Measurements from ENCODE around the gene ARCN1.

ARCN1 gene

GRCh38 chr11:118532852-118533768, 39.1 kb upstream of the ARCN1 start:
- TF ChIP-seq GATA3 (IDR thresholded peaks at IDR 0.05; ENCODE audit: low read depth, low read length) (no peak), GATA2 (IDR thresholded peaks at IDR 0.05; ENCODE audit: low read depth, low read length) (no peak)

GRCh38 chr11:118533769-118534729, 38.2 kb upstream of the ARCN1 start:
- TF ChIP-seq GATA2 (IDR thresholded peaks at IDR 0.05; ENCODE audit: low read depth, low read length): no peak
- TF ChIP-seq GATA3 (IDR thresholded peaks at IDR 0.05; ENCODE audit: low read depth, low read length): no peak

GRCh38 chr11:118535261-118535660, 36.9 kb upstream of the ARCN1 start:
- TF ChIP-seq GATA3 (IDR thresholded peaks at IDR 0.05; ENCODE audit: low read depth, low read length) (no peak), GATA2 (IDR thresholded peaks at IDR 0.05; ENCODE audit: low read depth, low read length) (no peak)

- TF ChIP-seq GATA3 (IDR thresholded peaks at IDR 0.05; ENCODE audit: low read depth, low read length) (no peak), GATA2 (IDR thresholded peaks at IDR 0.05; ENCODE audit: low read depth, low read length) (no peak)
Observed at GRCh38 chr11:118536726-118537125, 35.5 kb upstream of the ARCN1 start.

DNA sequence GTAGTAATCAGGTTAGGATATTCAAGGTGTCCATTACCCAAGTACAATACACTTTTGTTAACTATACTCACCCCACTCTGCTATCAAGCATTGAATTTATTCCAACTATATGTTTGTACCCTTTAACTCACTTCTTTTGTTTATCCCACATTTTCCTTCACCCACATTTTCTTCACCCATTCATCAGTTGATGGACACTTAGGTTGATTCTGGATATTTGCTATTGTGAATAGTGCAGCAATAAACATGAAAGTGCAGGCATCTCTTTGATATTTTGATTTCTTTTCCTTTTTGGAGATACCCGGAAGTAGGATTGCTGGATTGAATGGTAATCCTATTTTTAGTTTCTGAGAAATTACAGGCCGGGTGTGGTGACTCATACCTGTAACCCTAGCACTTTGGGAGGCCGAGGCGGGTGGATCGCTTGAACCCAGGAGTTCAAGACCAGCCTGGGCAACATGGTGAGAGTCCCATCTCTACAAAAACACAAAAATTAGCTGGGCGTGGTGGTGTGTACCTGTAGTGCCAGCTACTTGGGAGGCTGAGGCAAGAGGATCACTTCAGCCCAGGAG, 34.7 kb upstream of the ARCN1 start:
- TF ChIP-seq GATA2 (IDR thresholded peaks at IDR 0.05; ENCODE audit: low read depth, low read length) (no peak), GATA3 (IDR thresholded peaks at IDR 0.05; ENCODE audit: low read depth, low read length) (no peak)

DNA sequence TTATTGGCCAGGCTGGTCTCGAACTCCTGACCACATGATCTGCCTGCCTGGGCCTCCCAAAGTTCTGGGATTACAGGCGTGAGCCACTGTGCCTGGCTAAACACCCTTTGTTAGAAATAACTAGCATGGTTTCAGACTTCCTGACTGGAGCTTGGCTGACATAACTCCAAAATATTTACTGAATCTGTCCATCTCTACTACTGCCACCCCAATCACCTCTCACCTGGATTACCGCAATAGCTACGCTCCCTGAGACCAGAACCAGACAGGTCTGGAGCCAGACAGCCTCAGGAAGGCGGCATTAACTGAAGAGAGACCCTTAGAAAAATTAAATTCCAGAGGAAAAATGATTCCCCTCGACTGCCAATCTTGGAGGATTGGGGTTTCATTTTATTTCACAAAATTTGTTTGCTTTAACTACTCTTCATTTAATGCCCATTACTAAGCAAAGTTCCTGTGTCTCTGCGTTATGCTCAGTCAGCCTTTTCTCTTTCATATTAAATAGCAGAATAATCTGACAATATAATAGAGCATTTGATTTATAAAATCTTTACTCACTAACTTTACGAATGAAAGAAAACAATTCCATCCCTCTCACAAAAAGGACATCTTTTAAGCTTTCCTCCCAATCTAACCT, 28.1 kb upstream of the ARCN1 start:
- TF ChIP-seq GATA2 (IDR thresholded peaks at IDR 0.05; ENCODE audit: low read depth, low read length): no peak
- no peak for TF ChIP-seq GATA3 (IDR thresholded peaks at IDR 0.05; ENCODE audit: low read depth, low read length)

DNA sequence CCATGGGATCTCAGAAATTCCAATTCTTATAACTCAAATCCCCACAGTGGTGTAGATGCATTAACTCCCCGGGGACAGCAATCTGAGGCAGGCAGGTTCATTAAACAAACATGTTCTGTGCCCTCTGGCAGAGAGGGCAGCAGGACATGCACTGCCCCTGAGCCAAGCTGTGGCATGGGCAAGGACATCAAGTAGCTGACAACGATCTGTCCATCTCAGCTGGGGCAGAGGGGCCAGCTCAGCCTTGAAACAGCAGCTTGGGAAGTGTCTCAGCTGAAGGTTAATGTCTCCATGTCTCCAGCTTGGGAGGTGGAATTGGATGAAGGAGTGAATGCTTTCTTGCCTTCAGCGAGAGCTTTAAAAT, 27.6 kb upstream of the ARCN1 start:
- TF ChIP-seq GATA2 (IDR thresholded peaks at IDR 0.05; ENCODE audit: low read depth, low read length) (no peak), GATA3 (IDR thresholded peaks at IDR 0.05; ENCODE audit: low read depth, low read length) (no peak)

DNA sequence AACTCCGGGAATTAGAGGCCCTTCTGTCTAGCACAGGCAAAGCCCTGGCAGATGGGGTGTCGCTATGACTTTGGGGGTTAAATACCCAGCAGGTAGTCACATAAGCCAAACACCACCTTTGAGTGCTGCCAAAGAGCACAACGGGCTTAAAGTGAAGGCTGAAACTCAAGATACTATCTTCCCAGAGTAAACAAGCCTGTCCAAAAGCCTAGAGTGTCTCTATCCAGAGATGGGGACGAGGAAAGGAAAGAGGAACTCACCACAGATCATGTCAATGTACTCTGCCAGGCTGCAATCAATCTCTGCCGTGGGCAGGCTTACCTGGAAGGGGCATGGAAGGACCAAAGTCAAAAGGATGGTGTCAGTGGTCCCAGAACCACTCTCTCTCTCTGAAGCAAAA, 26.7 kb upstream of the ARCN1 start:
- no peak for TF ChIP-seq GATA2 (IDR thresholded peaks at IDR 0.05; ENCODE audit: low read depth, low read length)
- TF ChIP-seq GATA3 (IDR thresholded peaks at IDR 0.05; ENCODE audit: low read depth, low read length): no peak

DNA sequence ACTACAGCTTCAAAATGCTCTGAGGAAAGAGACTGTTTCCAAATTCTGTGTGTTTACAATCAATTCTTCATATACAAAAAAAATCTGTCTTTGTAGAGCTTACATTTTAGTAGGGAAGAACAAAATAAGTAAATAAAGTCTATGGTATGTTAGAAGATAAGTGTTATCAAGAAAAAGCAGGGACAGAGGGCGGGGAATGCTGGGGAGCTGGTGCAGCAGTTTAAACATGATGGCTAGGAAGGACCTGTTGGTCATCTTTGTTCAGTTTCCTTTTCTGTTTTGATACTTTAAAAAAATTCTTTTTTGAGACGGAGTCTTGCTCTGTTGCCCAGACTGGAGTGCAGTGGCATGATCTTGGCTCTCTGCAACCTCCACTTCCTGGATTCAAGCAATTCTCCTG, 25.1 kb upstream of the ARCN1 start:
- TF ChIP-seq GATA3 (IDR thresholded peaks at IDR 0.05; ENCODE audit: low read depth, low read length) (no peak), GATA2 (IDR thresholded peaks at IDR 0.05; ENCODE audit: low read depth, low read length) (no peak)

- no peak for TF ChIP-seq GATA3 (IDR thresholded peaks at IDR 0.05; ENCODE audit: low read depth, low read length)
- TF ChIP-seq GATA2 (IDR thresholded peaks at IDR 0.05; ENCODE audit: low read depth, low read length): no peak
Observed at GRCh38 chr11:118552341-118552740, 19.9 kb upstream of the ARCN1 start.

- TF ChIP-seq GATA3 (IDR thresholded peaks at IDR 0.05; ENCODE audit: low read depth, low read length): no peak
- no peak for TF ChIP-seq GATA2 (IDR thresholded peaks at IDR 0.05; ENCODE audit: low read depth, low read length)
Observed at GRCh38 chr11:118560806-118561205, 11.4 kb upstream of the ARCN1 start.

DNA sequence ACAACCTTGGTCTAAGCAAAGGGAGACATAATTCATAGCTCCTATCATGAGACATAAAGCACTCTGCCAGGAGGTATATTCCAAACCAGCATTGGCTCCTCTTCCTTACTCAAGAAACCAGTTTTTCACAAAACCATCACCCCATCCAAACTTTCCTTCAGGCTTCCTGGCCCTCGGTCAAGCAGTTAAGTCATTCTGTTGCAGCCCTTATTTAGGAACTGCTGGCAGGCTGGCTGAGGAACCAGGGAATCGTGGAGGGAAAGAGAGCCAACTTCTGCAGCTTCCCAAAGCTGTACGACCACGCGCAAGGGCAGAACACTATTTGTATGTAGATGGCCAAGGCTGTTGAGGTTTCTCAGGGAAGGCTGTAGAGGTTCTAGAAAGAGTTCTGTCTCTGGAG, 7.2 kb upstream of the ARCN1 start:
- TF ChIP-seq GATA2 (IDR thresholded peaks at IDR 0.05; ENCODE audit: low read depth, low read length) (no peak), GATA3 (IDR thresholded peaks at IDR 0.05; ENCODE audit: low read depth, low read length) (no peak)

DNA sequence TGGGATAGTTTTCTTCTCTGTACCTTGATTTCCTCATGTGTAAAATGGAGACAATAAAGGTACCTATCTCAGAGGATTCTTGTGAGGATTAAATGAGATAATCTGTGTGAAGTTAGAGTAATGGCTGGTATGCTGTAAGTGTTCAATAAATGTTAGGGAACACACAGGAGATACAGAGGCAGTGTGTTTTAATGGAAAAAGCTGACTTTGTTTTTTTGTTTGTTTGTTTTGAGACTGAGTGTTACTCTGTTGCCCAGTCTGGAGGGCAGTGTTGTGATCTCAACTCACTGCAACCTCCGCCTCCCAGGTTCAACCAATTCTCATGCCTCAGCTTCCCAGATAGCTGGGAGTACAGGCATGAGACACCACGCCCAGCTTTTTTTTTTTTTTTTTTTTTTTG, 2.5 kb upstream of the ARCN1 start:
- TF ChIP-seq GATA2 (IDR thresholded peaks at IDR 0.05; ENCODE audit: low read depth, low read length): no peak
- TF ChIP-seq GATA3 (IDR thresholded peaks at IDR 0.05; ENCODE audit: low read depth, low read length): no peak

GRCh38 chr11:118570787-118571186, 1.4 kb upstream of the ARCN1 start:
- TF ChIP-seq GATA2 (IDR thresholded peaks at IDR 0.05; ENCODE audit: low read depth, low read length) (no peak), GATA3 (IDR thresholded peaks at IDR 0.05; ENCODE audit: low read depth, low read length) (no peak)
